HG03469 (cell line): Measurements from ENCODE around the gene RELL1.

ENCODE experiments used
- ATAC-seq: cut with Tn5 transposase; IDR thresholded peaks from one replicate; pipeline ENCODE4 v1.9.1; 2021; ENCODE audit warnings: mild to moderate bottlenecking, moderate library complexity, moderate number of reproducible peaks; ENCODE audit not compliant: unreplicated experiment

Gene RELL1

GRCh38 chr4:37686373-37687193 is at the start of gene RELL1:
TSS of gene RELL1 (minus strand) at chr4:37686376. CDS start at chr4:37686287, 89 bp downstream.
- ATAC-seq: peak; percentile 64

- no peak for ATAC-seq
Observed at GRCh38 chr4:37735578-37735977, 49.4 kb upstream of the RELL1 start.

DNA sequence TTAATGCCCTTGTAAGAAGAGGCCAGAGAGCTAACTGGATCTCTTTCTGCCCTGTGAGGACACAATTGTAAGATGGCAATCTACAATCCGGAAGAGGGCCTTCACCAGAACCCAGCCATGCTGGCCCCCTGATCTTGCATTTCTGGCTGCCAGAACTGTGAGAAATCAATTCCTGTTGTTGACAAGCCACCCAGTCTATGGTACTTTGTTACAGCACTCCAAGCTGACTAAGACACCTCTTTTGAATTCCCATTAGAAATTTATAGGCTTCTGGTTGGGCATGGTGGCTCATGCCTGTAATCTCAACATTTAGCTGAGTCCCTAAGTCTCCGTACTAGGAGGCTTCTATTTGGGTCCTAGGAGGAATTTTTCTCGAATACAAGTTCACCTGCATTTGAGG is 48.8 kb upstream of the RELL1 start:
- no peak for ATAC-seq

GRCh38 chr4:37733240-37733867 is 47.2 kb upstream of the RELL1 start:
- no peak for ATAC-seq

GRCh38 chr4:37732526-37733186 is 46.5 kb upstream of the RELL1 start:
- ATAC-seq: peak; percentile 81

- no peak for ATAC-seq
Observed at GRCh38 chr4:37729649-37730004, 43.5 kb upstream of the RELL1 start.

GRCh38 chr4:37728064-37728463 is 41.9 kb upstream of the RELL1 start:
- ATAC-seq: no peak

GRCh38 chr4:37727635-37728034 is 41.5 kb upstream of the RELL1 start:
- no peak for ATAC-seq

DNA sequence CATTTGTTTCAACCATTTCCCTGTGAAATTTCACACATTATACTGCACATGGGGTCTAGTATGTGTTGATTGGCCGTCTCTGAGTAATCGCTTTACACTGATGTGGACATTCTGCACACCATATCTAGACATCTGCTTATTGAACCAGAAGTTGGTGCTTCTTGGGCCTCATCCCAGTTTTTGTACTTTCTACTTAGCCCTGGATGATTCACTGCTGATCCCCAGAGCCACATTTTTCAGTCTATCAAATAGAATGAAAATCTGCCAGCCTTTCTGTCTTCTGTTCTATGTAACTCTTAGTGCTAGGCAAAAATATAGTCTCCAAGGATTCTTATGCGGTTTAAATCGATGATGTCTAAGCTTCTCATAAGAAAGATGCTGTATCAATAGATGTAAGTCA is 40.5 kb upstream of the RELL1 start:
- ATAC-seq: no peak

GRCh38 chr4:37725718-37726117 is 39.5 kb upstream of the RELL1 start:
- ATAC-seq: no peak

- ATAC-seq: no peak
Observed at GRCh38 chr4:37723067-37723466, 36.9 kb upstream of the RELL1 start.

- ATAC-seq: no peak
Observed at GRCh38 chr4:37721995-37722638, 35.9 kb upstream of the RELL1 start.

- ATAC-seq: no peak
Observed at GRCh38 chr4:37719021-37719420, 32.8 kb upstream of the RELL1 start.

DNA sequence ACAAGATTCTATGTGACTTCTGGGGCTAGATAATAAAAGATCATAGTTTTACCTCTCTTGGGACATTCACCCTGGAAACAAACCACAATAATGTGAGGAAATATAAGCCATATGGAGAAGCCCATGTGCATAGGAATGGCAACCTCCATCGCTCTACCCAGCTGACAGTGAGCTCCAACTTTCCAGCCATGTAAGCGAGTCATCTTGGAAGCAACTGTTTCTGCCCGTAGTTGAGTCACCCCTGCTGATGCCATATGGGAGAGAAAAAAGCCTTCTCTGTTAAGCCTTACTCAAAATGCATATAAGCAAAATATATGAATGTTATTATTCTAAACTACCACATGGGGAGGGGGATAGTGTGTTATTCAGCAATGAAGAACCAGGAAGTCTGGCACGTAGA is 31.4 kb upstream of the RELL1 start:
- no peak for ATAC-seq

DNA sequence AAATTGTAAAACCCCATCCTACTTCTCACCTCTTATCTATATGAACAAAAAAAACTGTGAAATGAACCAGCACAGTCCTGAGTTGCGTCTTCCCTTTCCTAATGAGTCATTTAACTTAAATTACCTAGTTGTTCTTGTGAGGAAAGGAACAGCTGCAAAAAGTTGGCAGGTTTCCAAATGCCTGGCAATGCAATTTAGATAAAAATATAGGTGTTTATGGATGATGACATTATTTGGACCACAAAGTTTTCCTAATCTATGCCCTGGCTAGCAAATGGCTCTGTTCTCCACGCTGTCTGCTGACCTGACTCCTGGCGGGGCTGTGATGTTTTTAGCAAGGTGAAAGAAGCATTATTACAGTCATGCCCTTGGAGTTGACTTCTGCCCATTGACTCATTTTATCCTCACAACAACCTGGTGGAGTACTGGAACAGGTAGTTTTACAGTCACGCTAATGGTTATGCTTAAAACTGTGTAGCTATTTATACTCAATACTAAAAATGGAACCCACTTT is 29.8 kb upstream of the RELL1 start:
- ATAC-seq: peak; percentile 81

GRCh38 chr4:37710491-37710890 is 24.3 kb upstream of the RELL1 start:
- no peak for ATAC-seq

DNA sequence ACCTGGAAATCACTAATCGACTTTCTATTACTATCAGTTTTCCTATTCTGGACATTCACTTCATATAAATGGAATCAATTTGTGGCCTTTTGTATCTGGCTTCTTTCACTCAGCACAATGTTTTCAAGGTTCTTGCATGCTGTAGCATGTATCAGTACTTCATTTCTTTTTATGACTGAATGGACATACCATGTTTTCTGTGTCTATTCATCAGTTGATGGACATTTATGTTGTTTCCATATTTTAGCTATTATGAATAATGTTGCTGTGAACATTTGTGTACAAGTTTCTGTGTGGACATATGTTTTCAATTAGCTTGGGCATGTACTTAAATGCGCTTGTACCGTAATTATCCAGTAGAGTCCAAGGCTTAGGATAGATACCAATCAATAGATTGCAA is 19.9 kb upstream of the RELL1 start:
- no peak for ATAC-seq

GRCh38 chr4:37705571-37705970 is 19.4 kb upstream of the RELL1 start:
- no peak for ATAC-seq

DNA sequence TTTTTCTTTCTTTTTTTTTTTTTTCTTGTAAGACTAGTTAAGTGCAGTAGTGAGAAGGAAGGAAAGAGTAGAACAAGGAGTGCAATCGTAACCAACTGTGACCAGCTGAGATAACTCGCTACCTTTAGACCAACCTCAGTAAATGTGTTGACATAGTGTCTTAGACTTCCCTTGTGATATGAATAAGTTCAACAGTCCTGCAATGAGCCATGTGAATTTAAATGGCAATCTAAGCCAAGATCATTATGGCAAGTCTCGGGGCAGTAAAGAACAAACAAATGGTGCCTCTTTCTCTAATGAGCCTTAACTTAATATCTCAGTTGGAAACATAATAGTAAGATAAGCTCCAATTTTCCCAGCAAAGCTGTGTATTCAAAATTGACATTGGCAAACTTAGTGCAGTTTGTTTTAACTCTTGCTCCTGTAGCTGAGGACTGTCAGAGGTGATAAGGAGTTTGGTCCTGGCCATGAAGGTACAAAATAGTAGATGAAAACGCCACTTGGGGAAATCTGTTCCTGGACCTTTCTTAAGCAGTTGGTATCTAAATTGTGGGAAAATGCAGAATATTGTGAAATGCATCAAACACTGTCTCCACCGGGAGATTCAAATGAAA is 13.8 kb upstream of the RELL1 start:
- ATAC-seq: no peak

- ATAC-seq: no peak
Observed at GRCh38 chr4:37697566-37697965, 11.4 kb upstream of the RELL1 start.
